Measurements from ENCODE around the gene SLX4IP. TPM values are rescaled to one million over a fixed set of nuclear protein-coding genes. Genes with fewer than 3 reads are reported as not detected.

SLX4IP gene
- polyA plus RNA-seq, 3 donors: 5.9 to 11.2 (median 10.7) TPM

GRCh38 chr20:10648651-10649050 is 213.5 kb downstream of the SLX4IP start:
- DNase-seq: no peak

GRCh38 chr20:10649080-10649796 is 214.1 kb downstream of the SLX4IP start:
- DNase-seq: no peak

GRCh38 chr20:10649797-10650160 is 214.7 kb downstream of the SLX4IP start:
- no peak for DNase-seq

- DNase-seq: no peak
These were observed 216.3 kb downstream of the SLX4IP start for GRCh38 chr20:10651227-10651990.

- no peak for DNase-seq
These were observed 217.1 kb downstream of the SLX4IP start for GRCh38 chr20:10652185-10652584.

GRCh38 chr20:10652660-10653261 is 217.7 kb downstream of the SLX4IP start:
- no peak for DNase-seq

- no peak for DNase-seq
These were observed 218.6 kb downstream of the SLX4IP start for GRCh38 chr20:10653599-10654249.

GRCh38 chr20:10654250-10654610 is 219.1 kb downstream of the SLX4IP start:
- DNase-seq: no peak

- no peak for DNase-seq
These were observed 219.5 kb downstream of the SLX4IP start for GRCh38 chr20:10654630-10655029.

- peak; percentile 50 for DNase-seq
These were observed 220.9 kb downstream of the SLX4IP start for GRCh38 chr20:10655720-10656669.

GRCh38 chr20:10657453-10657852 is 222.3 kb downstream of the SLX4IP start:
- DNase-seq: no peak

GRCh38 chr20:10658051-10658823 is 223.1 kb downstream of the SLX4IP start:
- DNase-seq: no peak

GRCh38 chr20:10658876-10659632 is 223.9 kb downstream of the SLX4IP start:
- DNase-seq: no peak

GRCh38 chr20:10659651-10660601 is 224.8 kb downstream of the SLX4IP start:
- DNase-seq: no peak

GRCh38 chr20:10660661-10661060 is 225.6 kb downstream of the SLX4IP start:
- DNase-seq: no peak

- DNase-seq: no peak
These were observed 226.2 kb downstream of the SLX4IP start for GRCh38 chr20:10661261-10661660.

GRCh38 chr20:10662151-10662550 is 227.0 kb downstream of the SLX4IP start:
- DNase-seq: no peak

- no peak for DNase-seq
These were observed 227.8 kb downstream of the SLX4IP start for GRCh38 chr20:10662661-10663458.

Data from renal pelvis (tissue), 4 donors.